Measurements from ENCODE around the gene TANGO6.
"Not testable (repeated sequence)": the region's sequence is repeated elsewhere in the genome, so short reads cannot be mapped to it uniquely, and the experiment has no call there.

- TF ChIP-seq POLR2A (IDR thresholded peaks at IDR 0.05; ENCODE audit: low read length); GATA1 (IDR thresholded peaks at IDR 0.05; ENCODE audit: low read depth, low read length): not testable (repeated sequence)
Measured at GRCh38 chr16:69126801-69127200, 283.5 kb downstream of the TANGO6 start.
